PC-3 (cell line): ENCODE data around the gene RAB8A. TPM values are rescaled to one million over a fixed set of nuclear protein-coding genes. Genes with fewer than 3 reads are reported as not detected.

Experiments
- ATAC-seq: fragments of 200-7000 bp; cut with Tn5 transposase; 2 replicates; pipeline ENCODE4 v1.9.1; 2020; ENCODE audit warnings: mild to moderate bottlenecking, moderate library complexity
- BruUV-seq: library from RNA; stranded (reverse); fragments of 400-500 nt; replicated peaks from 2 replicates; lab custom pipeline; 2021; lab: Mats Ljungman, UMichigan
- CTCF ChIA-PET: fragments of 300-600 bp; sonication (Branson Sonifier 250); formaldehyde crosslinking; loops from one replicate; lab custom pipeline; 2022; ENCODE audit warnings: antibody characterized with exemption; lab: Charles Lee
- POLR2A ChIA-PET: fragments of 300-600 bp; sonication (Branson Sonifier 250); formaldehyde crosslinking; loops from one replicate; lab custom pipeline; 2022; ENCODE audit warnings: antibody characterized with exemption; ENCODE audit not compliant: unreplicated experiment; lab: Charles Lee
- DNase-seq: peaks from one replicate; pipeline ENCODE4 v3.0.0-alpha.2; 2015
- H2AFZ ChIP-seq: fragments of 300-600 bp; sonication (generic); 2 replicates; pipeline ENCODE4 v1.6.0; 2016; ENCODE audit warnings: antibody characterized with exemption, low read length
- H3F3A ChIP-seq: fragments of 300-600 bp; sonication (generic); one replicate; pipeline ENCODE4 v1.6.0; 2017; ENCODE audit warnings: antibody characterized with exemption, low read length, control low read depth, mild to moderate bottlenecking; ENCODE audit not compliant: unreplicated experiment
- H3K27ac ChIP-seq: fragments of 300-600 bp; sonication (generic); 2 replicates; pipeline ENCODE4 v1.5.1; 2016; ENCODE audit warnings: mild to moderate bottlenecking, low read length
- H3K27me3 ChIP-seq: fragments of 300-600 bp; sonication (generic); 2 replicates; pipeline ENCODE4 v1.6.1; 2016; ENCODE audit warnings: low read length, mixed read lengths
- H3K36me3 ChIP-seq: fragments of 300-600 bp; sonication (generic); 2 replicates; pipeline ENCODE4 v1.6.1; 2016; ENCODE audit warnings: low read depth, mixed run types, low read length, mixed read lengths
- H3K4me1 ChIP-seq: fragments of 300-600 bp; sonication (generic); 2 replicates; pipeline ENCODE4 v1.5.1; 2016; ENCODE audit warnings: low read length; ENCODE audit not compliant: insufficient read depth
- H3K4me2 ChIP-seq: fragments of 300-600 bp; sonication (generic); 2 replicates; pipeline ENCODE4 v1.6.0; 2016; ENCODE audit warnings: low read length
- H3K4me3 ChIP-seq: fragments of 300-600 bp; sonication (generic); 2 replicates; pipeline ENCODE4 v1.5.1; 2016; ENCODE audit warnings: mild to moderate bottlenecking, low read length, mixed read lengths
- H3K79me2 ChIP-seq: fragments of 300-600 bp; sonication (generic); 2 replicates; pipeline ENCODE4 v1.6.1; 2017; ENCODE audit warnings: low read length, mixed read lengths
- H3K9ac ChIP-seq: fragments of 300-600 bp; sonication (generic); 2 replicates; pipeline ENCODE4 v1.6.0; 2016; ENCODE audit warnings: mild to moderate bottlenecking, low read length
- H3K9me2 ChIP-seq: fragments of 300-600 bp; sonication (generic); replicated peaks from 2 replicates; pipeline ENCODE4 v1.6.1; 2016; ENCODE audit warnings: mixed run types, low read length, mixed read lengths
- H3K9me3 ChIP-seq: fragments of 300-600 bp; sonication (generic); 2 replicates; pipeline ENCODE4 v1.6.1; 2016; ENCODE audit warnings: low read length, mixed read lengths
- H4K20me1 ChIP-seq: fragments of 300-600 bp; sonication (generic); 2 replicates; pipeline ENCODE4 v1.6.1; 2016; ENCODE audit warnings: low read length, mixed read lengths
- CTCF ChIP-seq: fragments of 300-600 bp; sonication (generic); conservative IDR thresholded peaks from 2 replicates; pipeline ENCODE4 v1.5.1; 2017; ENCODE audit warnings: antibody characterized with exemption, low read depth, mild to moderate bottlenecking, low read length
- EZH2 ChIP-seq: fragments of 300-600 bp; sonication (generic); IDR thresholded peaks from one replicate; pipeline ENCODE4 v1.6.1; 2017; ENCODE audit warnings: antibody characterized with exemption, mild to moderate bottlenecking, low read length; ENCODE audit not compliant: unreplicated experiment
- EZH2phosphoT487 ChIP-seq: fragments of 300-600 bp; sonication (generic); IDR thresholded peaks from 2 replicates; pipeline ENCODE4 v1.6.1; 2018; ENCODE audit warnings: mild to moderate bottlenecking, antibody characterized with exemption, low read length, borderline replicate concordance
- intact Hi-C: fragments of 100-400 bp; cut with micrococcal nuclease; formaldehyde crosslinking; loops from 2 replicates; pipeline ENCODE4 v1.9.0; 2023
- total RNA-seq: library from RNA; depleted of rRNA; stranded (reverse); fragments of >200 nt; gene quantifications from 2 replicates; pipeline ENCODE4 v1.2.3, GENCODE V29; 2014

RAB8A gene
- total RNA-seq, 1 experiment from 2014 or later: 94.5 TPM

DNA sequence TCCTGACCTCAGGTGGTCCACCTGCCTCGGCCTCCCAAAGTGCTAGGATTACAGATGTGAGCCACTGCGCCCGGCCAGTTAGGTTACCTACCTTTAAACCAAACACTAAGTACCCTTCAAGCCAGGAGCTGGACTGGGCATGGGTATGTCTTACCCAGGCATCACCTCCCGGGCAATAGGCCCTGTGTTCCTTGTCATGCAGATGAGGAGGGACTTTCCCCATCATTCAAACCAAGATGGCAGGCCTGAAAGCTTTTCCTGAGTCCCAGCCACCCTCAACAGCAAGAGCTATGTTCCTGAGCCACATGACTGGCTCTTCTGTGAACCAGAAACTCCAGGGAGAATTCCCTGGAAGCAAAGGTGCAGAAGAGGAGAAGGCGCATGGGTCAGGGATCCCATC lies 9.5 kb downstream of the RAB8A start:
- ChIA-PET CTCF (no interaction called here), POLR2A (no interaction called here)
- Histone ChIP-seq H3K27me3 (no peaks in the 10 kb centered on the region), H4K20me1 (no peaks in the 10 kb centered on the region), H3K27ac (no peak overlapping the region), H2AFZ (no peak overlapping the region), H3K4me3 (no peak overlapping the region), H3K36me3 (peaks cover 45% of the 10 kb centered on the region), H3F3A (no peaks in the 10 kb centered on the region), H3K9me3 (no peaks in the 10 kb centered on the region), H3K4me2 (no peak overlapping the region), H3K9ac (no peak overlapping the region), H3K4me1 (no peaks in the 10 kb centered on the region), H3K9me2 (no peaks in the 10 kb centered on the region), H3K79me2 (peaks cover 15% of the 10 kb centered on the region)
- intact Hi-C loops: no loop called here
- DNase-seq (no peak), ATAC-seq (no peak)
- TF ChIP-seq CTCF: no peak
- no peak for TF ChIP-seq EZH2
- no peak for TF ChIP-seq EZH2phosphoT487
- BruUV-seq: no TSS peak

DNA sequence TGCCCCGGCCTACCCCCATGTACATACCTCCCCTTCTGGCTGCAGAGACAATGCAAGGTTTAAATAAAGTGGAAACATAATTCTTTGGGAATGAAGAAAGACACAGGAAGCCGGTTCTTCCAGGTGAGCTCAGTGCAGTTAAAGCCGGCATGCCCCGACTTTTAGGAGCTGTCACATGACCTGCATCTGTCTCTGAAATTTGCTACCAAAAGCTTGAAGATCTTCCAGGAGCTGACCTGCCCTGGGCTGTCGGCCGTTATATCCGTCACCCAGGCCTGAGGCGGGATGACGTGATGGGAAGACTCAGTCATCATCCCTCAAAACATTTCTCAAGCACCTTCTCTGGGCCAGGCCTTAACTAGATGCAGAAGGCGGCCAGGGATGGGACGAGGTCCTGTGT lies 10.3 kb downstream of the RAB8A start:
- ChIA-PET CTCF (no interaction called here), POLR2A (no interaction called here)
- intact Hi-C loops: no loop called here
- Histone ChIP-seq H3K9me3 (no peaks in the 10 kb centered on the region), H3F3A (no peaks in the 10 kb centered on the region), H3K79me2 (peaks cover 7% of the 10 kb centered on the region; the same call in 1 of the 2 replicates), H3K4me1 (no peaks in the 10 kb centered on the region), H4K20me1 (no peaks in the 10 kb centered on the region), H2AFZ (no peak overlapping the region), H3K9ac (no peak overlapping the region), H3K27ac (no peak overlapping the region), H3K4me3 (no peak overlapping the region), H3K36me3 (peaks cover 50% of the 10 kb centered on the region), H3K9me2 (no peaks in the 10 kb centered on the region), H3K4me2 (no peak overlapping the region), H3K27me3 (no peaks in the 10 kb centered on the region)
- no peak for DNase-seq
- BruUV-seq: no TSS peak
- TF ChIP-seq CTCF (no peak), EZH2phosphoT487 (no peak)
- ATAC-seq: no peak

- Histone ChIP-seq H3K36me3 (peaks cover 66% of the 10 kb centered on the region), H3K9me3 (no peaks in the 10 kb centered on the region), H3K4me2 (no peak overlapping the region), H3K9ac (no peak overlapping the region), H2AFZ (no peak overlapping the region), H3K79me2 (no peaks in the 10 kb centered on the region), H3F3A (no peaks in the 10 kb centered on the region), H3K9me2 (no peaks in the 10 kb centered on the region), H3K4me3 (no peak overlapping the region), H3K27ac (no peak overlapping the region), H4K20me1 (no peaks in the 10 kb centered on the region), H3K4me1 (no peaks in the 10 kb centered on the region), H3K27me3 (no peaks in the 10 kb centered on the region)
- DNase-seq: no peak
- ChIA-PET CTCF (no interaction called here), POLR2A (no interaction called here)
- BruUV-seq: no TSS peak
- no peak for TF ChIP-seq EZH2
- TF ChIP-seq CTCF: no peak
- TF ChIP-seq EZH2phosphoT487: no peak
- no peak for ATAC-seq
- intact Hi-C loops: no loop called here
Measured at GRCh38 chr19:16124953-16125352, 13.3 kb downstream of the RAB8A start.
